HG02642 (cell line): ENCODE measurements around the gene TDRD7.

Experiments
- ATAC-seq: cut with Tn5 transposase; IDR thresholded peaks from one replicate; pipeline ENCODE4 v1.9.1; 2021; ENCODE audit warnings: mild to moderate bottlenecking; ENCODE audit not compliant: unreplicated experiment, poor library complexity

TDRD7 gene

DNA sequence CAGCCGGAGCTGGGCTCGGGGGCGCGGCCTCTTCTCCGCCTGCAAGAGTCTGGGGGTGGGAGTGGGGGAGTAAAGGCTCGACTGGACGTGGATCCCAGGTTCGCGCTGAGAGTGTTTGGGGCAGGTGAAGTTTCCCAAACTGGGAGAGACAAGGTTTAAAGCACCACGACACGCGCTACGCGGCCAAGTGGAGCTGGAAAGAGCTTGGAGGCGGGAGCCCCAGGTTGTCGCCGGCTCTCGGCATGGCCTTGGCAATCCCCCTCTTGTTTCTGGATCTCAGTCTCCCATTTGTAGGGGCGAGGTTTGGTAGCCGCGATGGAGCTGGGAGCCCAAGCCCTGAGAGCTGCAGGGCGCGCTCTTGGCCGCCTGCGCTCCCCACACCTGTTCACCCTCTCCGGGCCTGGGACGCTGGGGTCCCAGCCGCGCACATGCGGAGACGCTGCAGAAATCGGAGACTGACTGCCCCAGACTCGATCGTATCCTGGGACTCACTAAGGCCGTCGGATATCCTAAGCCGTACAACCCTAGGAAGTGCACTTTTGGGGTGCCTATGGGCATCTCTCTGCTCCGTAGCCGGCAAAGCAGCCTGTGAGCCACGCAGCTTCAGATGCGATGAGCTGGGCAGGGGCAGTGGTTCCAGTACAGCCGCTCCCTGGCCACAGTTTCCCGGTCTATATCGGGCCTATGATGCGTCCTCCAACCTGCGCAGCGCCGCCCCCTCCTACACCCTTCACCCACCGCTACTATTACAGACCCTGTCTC lies 90.5 kb downstream of the TDRD7 start:
- ATAC-seq = peak; percentile 27

DNA sequence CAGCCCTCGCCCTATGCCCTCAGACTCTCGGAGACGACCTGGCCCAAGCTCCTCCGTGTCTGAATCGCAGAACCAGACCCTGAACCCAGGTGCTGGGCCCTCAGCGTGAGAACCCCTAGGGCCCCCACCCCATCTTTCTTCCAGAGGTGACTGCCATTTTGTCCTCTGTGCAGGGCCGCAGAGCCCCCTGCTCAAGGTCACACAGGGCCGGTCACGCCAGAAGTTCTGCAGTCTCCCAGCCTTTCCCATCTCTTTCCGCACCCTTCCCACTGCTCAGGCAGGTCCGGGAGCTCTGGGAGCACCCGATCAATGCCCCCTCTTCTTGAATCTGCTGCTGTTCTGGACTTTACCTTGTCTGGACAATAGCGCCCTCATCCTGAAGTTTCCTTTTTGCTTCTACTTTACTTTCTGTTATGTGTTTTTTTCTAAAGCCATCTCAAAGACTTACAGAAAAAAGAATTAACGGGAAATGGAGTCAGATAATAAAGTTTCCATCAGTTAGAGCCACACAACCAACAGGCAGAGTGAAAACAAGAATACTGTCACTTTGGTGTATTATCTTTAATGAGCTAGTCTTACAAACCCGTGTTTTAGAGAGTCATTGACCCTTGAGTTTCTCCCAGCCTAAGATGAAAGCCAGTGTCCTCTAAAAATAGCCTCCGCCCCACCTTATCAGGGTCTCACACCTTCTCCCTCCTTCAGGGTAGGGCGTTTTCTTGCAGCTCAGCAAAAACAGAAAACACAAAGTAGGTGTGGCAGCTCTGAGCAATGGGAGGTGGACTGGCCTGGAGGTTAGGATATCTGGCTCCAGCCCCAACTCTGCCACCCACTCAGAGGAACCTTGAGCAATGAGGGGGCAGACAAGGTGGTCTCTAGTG lies 91.3 kb downstream of the TDRD7 start:
- ATAC-seq = no peak

DNA sequence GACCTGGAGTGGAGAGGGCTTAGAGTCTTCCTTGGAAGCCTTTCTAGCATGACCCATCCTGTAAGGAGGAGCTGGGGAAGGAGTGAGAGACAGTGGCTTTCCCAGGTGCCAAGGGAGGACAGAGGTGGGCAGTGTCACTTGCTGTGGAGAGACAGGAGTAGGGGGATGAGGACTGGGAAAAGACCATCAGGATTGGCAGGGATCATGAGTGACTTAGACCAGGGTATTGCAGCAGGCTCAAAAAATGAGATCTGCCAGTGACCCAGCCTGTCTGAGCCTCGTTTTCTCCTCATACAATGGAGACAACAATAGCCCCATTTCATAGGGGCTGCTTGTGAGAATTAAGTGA lies 91.9 kb downstream of the TDRD7 start:
- no peak for ATAC-seq

DNA sequence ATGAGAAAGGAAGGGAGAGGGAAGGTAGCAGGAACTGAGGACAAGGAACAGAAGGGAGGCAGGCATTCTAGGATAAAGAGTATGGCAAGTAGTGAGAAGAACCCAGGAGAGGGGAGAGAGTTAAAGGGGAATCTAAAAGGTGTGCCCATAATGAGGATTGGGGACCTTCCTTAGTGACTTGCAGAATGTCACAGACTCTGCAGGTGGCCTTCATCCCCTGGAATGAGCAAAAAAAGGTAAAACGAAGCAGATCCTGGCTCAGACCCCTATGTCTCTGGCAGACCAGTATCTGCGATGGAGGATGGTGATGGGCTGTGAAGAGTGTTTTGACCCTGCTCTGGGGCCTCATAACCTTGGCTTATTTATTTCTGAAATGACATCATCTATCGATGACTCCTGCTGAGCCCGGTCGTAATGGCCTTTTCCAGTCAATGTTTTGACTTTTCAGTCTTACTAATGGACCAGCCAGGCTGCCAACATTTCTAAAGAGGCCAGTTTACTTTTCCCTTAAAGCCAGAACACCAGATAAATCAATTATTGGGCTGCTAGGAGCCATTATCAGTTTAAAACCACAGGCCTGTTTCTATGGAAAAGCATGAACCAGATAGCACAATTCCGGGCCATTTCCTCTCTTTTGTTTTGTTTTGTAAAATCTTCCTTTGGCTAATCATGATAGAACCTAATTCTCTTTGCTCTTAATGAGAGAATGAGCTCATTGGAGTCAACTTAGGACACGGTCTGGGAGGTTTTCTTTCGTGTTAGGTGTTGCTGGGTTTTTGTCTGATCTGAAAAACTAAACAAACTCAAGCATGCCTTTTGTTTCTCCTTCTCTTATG lies 92.7 kb downstream of the TDRD7 start:
- ATAC-seq = no peak

DNA sequence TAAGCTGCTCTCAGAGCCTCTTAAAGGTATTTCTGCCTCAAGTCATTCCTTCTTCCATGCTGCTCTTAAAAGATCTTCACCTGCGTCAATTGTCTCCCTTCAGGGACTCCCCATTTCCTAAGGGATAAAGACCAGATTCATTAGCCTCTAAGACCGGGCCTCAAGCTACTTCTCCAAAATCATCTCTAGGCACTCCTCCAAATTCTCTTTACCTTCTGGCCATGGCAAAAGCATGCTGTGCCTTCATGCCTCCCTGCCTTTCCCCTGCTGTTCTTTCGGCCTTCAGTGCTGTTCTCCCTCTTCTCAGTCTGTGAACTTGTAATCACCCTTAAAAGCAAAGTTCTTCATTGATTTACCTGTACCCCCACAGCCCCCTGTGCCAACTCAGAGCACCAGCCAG lies 93.9 kb downstream of the TDRD7 start:
- no peak for ATAC-seq

DNA sequence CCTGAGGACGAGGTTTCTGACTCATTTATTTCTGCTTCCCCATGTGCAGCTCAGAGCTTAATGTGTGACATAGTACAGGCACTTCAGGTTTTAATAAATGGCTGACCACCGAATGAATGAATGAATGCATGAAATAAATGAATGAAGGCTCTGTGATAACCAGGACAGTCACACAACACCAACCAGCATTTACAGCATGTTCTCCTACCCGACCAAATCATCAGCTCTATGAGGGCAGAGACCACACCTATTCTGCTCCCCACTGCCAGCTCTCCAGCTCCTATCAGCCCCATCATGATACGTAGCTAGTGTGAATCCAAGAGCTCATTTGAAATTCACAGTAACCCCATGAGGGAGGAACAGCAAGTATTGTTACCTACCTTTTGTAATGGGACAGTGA lies 94.4 kb downstream of the TDRD7 start:
- ATAC-seq = no peak

DNA sequence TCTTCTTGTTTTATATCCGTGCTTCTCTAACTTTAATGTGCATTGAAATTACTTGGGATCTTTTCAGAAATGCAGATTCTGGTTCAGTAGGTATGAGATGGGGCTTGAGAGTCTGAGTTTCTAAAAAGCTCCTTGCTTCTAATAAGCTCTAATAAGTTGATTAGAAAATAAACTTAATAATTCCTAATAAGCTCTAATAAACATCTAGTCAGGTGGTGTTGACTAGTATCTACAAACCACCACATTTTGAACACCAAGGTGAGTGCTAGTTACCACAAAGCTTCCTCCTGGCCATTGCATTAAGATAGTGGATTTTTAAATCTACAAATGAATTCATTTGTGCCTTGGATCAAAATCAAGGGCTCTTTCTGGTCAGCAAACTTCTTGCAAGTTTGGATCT lies 94.9 kb downstream of the TDRD7 start:
- ATAC-seq = no peak

DNA sequence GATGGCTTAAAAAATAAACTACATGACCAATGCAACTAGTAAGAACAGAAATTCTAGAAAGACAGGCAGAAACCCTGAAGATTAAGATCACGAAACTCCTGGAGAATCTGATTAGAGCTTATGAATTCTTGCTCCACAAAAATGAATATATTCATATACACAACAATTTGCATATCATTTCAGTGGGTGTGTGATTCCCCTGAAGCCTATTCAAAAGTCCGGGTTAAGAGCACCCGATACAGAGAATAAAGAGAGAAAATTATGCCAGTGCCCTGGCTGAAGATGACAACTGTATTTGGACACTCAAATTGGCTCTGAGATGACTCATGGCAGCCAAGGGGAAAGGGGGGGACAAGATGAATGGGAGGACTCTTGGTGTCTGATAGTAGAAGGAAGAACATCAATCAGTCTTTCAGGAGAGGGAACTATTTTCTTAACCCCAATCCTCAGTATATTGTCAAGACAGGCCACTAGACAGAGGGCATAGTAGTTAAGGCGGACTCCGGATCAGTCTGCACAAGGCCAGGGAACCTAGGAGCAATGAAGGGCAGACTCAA lies 95.6 kb downstream of the TDRD7 start:
- no peak for ATAC-seq

DNA sequence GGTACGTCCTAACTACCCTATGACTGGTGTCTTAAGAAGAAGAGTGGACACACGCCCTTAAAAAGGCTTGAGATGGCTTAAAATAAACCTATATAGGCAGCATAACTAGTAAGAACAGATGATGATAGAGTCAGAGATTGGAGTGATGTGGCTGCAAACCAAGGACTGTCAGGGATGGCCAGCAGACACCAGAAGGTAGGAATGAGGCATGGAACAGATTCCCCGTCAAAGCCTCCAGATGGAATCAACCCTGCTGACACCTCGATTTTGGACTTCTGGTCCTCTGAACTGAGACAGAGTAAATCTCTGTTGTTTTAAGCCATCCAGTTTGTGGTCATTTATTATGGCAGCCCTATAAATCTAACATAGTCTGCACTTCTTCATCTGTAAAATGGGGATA lies 97.0 kb downstream of the TDRD7 start:
- no peak for ATAC-seq

DNA sequence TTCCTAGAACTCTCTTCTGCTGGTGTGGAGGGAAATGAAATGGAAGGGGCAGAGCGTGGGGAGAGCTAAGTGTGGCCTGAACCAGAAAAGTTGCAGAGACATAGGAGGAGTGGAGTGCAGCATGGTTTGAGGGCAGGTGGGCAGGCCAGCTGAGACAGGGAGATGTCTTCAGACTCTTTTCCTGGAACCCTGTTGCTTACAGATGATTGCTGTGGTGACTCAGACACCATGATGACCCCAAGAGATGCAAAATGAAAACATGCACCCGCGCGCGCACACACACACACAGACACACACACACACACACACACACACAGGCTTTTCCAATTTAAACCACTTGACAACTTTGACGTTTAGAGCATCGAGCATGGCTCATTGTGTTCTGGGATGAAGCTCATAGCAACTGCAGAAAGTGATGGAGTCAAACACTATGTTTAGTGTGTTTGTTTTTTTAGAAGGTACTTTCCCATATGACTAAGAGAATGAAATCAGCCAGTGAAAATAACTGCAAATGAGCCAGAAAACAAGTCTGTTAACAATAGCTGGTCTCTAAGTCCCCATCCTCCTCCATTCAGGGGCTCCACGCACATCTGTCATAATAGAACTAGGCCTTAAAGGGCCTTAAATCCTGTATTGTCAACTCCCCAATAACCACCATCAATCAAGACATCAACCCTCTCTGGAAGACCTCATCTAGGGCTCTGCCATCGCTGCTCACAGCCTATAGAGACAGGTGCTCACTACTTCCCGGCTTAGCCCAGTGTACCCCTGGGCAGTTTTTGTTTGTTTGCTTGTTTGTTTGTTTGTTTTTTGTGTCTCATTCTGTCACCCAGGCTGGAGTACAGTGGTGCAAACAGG lies 99.1 kb downstream of the TDRD7 start:
- peak; percentile 76 for ATAC-seq

DNA sequence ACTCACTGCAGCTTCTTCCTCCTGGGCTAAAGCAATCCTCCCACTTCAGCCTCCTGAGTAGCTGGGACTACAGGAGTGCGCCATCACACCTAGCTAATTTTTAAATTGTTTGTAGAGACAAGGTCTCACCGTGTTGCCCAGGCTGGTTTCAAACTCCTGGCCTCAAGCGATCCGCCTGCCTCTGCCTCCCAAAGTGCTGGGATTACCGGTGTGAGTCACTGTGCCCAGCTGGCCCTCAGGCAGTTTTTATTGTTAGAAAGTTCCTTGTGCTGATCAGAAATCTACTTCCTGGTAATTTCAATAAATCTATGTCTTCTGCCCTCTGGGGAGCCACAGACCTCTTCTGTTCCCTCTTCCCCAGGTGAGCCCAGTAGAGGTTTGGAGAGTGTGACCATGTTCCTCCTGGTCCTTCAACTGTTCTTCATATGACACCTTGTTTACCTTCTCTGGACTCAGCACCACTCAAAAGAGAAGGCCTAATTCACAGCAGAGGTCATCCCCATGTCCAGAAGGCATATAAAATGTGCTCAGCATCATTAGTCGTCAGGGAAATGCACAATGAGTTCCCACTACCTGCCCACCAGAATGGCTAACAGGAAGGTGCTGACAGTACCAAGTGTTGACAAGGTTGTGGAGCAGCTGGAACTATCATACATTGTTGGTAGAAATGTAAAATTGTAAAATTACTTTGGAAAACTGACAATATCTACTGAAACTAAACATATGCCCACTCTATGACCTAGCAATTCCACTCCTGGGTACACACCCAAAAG lies 99.9 kb downstream of the TDRD7 start:
- peak; percentile 21 for ATAC-seq

DNA sequence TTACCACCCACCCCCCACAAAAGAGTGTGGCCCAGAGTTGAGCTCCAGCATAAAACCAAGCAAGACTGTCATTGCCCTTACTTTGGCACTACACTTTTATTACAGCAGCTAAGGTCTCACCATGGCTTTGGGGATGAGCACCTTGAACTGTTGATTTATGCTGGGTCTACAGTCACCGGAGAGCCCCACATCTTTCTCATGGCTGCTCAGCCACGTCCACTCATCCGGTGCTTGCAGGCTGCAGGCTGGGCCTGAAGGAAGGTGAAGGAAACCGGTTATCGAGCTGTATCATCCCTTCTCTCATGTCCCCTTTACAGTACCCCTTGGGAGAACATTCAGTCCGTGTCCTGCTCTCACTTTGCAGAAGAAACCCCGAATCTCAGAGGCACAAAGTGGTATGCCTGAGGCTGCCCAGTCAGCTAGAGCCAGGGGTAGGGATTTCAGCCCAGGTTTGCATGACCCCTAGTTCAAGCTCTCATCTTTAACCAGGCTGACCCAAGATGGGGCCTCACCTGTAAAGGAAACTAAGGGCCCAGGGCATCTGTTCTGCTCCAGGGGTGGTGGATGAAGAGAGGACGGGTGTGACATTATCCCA lies 101.2 kb downstream of the TDRD7 start:
- no peak for ATAC-seq

DNA sequence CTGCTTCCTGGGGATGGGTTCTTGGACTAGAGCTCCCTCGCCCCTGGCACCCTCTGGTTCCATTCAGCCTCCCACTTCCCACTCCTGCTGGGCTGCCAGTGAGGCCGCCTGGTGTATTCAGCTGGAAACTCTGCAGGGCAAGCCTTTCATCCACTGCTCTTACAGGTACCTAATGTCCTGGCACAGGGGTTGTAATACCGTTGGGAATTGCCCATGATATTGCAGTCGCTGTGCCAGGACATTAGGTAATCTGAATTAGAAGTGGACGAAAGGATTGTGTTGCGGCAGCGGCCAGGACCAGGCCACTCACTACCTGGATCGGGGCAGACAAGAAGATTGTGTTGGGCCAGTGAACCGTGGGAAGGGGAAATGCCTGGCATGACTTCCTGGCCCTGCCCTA lies 102.6 kb downstream of the TDRD7 start:
- ATAC-seq = no peak

DNA sequence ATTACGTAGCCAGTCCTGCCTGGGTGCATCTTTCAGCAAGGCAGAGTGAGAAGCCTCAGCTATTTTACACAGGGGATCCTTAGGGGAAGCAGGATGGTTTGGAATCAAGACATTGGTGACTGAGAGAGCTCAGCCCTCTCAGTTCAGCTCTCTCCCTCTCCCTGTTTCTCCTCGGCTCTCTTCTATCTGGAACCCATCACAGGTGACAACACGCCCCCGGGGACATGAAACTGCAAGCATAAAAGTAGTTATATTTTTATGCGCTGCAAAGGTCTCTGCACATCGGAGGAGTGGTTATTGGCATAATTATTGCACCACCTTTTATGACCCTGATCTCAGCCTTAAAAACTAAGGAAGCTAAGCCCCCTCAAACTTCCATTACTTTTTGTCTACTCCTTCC lies 103.8 kb downstream of the TDRD7 start:
- ATAC-seq = no peak

DNA sequence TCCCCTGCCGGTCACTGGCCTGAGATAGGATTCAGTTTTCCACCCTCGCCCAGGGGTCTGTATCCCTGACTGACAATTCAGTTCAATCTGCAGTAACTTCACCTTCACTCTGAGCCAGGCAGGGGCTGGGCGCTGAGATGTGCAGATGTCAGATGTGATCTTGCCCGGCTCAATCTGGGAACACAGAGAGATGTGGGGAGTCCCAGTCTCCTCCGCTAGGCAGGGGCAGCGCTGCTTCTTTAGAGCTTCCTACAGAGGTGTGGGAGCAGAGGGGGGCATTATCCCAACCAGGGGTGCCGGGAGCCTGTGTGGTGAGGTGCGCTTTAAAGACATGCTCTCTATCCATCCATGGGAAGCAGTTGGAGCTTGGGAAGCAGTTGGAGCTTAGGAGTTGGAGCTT lies 104.2 kb downstream of the TDRD7 start:
- ATAC-seq = no peak

DNA sequence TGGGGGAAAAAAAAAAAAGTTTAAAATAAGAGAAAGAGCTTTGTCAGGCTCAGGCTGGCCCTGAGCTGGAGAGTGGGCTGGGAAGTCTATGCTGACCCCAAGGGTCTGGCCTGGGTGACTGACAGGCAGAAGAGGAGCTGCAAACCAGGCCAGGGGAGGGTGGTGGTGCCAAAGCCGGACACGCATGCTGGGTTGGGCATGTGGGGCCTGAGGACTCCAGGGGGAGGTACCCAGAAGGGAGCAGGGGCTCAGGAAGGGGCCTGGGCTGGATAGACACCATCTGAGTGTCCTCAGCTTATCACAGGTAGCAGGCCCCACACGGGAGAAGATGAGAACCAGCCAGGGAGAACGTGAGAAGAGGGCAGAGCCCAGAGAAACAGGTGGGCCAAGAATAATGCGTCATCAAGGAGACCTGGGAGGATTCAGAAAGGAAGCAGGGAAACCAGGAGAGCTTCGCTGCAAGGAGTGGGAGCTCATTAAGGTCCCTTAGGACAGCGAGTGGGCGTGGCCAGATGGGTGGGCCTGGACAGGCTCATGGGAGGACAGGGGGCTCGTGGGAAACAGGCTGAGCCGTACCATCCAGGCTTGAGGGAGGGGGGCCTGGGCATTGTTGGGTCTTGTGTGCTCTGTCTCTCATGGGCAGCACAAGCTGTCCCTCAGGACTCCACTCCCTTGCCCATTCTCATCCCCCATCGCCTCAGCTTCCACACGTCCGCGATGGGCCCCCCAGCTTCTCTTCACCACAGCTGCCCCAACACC lies 105.6 kb downstream of the TDRD7 start:
- ATAC-seq = no peak

DNA sequence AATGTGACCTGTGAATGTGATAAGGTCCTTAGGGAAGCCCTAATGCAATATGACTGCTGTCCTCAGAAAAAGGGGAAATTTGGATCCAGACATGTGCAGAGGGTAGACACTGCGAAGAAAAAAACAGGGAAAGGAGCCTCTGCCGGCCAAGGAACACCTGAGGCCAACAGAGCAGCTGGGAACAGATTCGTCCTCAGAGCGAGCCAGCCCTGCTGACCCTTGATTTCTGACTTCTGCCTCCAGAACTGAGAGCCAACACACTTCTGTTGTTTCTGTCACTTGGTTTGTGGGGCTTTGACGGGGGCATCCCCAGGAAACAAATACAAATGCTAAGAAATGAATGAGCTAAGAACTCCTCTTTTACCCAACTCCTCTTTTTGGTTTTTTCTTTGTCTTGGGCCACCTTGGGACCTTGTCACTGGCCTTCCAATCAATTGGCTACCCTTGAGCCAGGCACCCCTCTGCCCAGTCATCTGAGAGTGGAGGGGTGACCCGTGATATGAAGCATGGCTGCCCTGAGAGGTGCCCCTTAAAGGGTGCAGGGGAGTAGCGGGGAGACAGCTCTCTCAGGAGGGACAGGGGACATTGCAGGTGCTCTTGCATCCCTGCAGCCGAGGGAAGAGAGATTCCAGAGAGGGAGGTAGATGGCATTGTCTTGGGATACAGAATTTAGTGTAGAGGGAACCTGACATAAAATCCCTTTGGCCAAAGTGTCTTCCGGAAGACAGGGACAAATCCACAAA lies 106.4 kb downstream of the TDRD7 start:
- ATAC-seq = no peak
